ENCODE results near the gene TMEM41B. TPM values are rescaled to one million over a fixed set of nuclear protein-coding genes. Genes with fewer than 3 reads are reported as not detected.
A peak's percentile ranks its signal among the peaks of the same experiment; 100 is the strongest.
"Not testable (repeated sequence)": the region's sequence is repeated elsewhere in the genome, so short reads cannot be mapped to it uniquely, and the experiment has no call there.

TMEM41B gene
- polyA plus RNA-seq, 1 donor (not counting 4 experiments of a cell fraction or from before 2014, with no cell fraction given), result 69.3 TPM

GRCh38 chr11:9357041-9357440 lies 42.6 kb upstream of the TMEM41B start:
- Histone ChIP-seq H3K9ac (ENCODE audit: control insufficient read depth, extremely low read depth, insufficient read depth, low read length) (no peak overlapping the region), H3K4me1 (ENCODE audit: control insufficient read depth, extremely low read depth, insufficient read depth, low read length) (peaks cover 12% of the 10 kb centered on the region), H4K20me1 (ENCODE audit: control insufficient read depth, extremely low read depth, insufficient read depth, low read length) (no peaks in the 10 kb centered on the region), H3K79me2 (ENCODE audit: control insufficient read depth, insufficient read depth, low read length) (no peaks in the 10 kb centered on the region), H3K36me3 (ENCODE audit: control insufficient read depth in 2 of 2, extremely low read depth in 1 of 2, insufficient read depth in 2 of 2, low read length in 2 of 2) (no peaks in the 10 kb centered on the region), H2AFZ (ENCODE audit: control insufficient read depth, low read length) (no peak overlapping the region), H3K4me2 (ENCODE audit: control insufficient read depth, extremely low read depth, insufficient read depth, low read depth, low read length) (no peak overlapping the region), H3K4me3 (ENCODE audit: control insufficient read depth in 2 of 3, extremely low read depth in 1 of 3, insufficient read depth in 2 of 3, low read depth in 1 of 3, low read length in 3 of 3) (no peak overlapping the region), H3K9me3 (ENCODE audit: control insufficient read depth, low read depth, low read length) (no peaks in the 10 kb centered on the region), H3K27ac (ENCODE audit: control insufficient read depth, insufficient read depth, low read length) (peak overlapping the region; percentile 2), H3K27me3 (ENCODE audit: control insufficient read depth, extremely low read depth, insufficient read depth, low read length) (no peaks in the 10 kb centered on the region), H3K9me1 (ENCODE audit: control insufficient read depth, extremely low read depth, insufficient read depth, low read length) (no peaks in the 10 kb centered on the region)
- no peak for DNase-seq (ENCODE audit: low read depth, low spot score)
- TF ChIP-seq, protein P1, sequence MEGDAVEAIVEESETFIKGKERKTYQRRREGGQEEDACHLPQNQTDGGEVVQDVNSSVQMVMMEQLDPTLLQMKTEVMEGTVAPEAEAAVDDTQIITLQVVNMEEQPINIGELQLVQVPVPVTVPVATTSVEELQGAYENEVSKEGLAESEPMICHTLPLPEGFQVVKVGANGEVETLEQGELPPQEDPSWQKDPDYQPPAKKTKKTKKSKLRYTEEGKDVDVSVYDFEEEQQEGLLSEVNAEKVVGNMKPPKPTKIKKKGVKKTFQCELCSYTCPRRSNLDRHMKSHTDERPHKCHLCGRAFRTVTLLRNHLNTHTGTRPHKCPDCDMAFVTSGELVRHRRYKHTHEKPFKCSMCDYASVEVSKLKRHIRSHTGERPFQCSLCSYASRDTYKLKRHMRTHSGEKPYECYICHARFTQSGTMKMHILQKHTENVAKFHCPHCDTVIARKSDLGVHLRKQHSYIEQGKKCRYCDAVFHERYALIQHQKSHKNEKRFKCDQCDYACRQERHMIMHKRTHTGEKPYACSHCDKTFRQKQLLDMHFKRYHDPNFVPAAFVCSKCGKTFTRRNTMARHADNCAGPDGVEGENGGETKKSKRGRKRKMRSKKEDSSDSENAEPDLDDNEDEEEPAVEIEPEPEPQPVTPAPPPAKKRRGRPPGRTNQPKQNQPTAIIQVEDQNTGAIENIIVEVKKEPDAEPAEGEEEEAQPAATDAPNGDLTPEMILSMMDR (optimal IDR thresholded peaks at IDR 0.05 in 1 of 3, IDR thresholded peaks at IDR 0.05 in 1 of 3, conservative IDR thresholded peaks at IDR 0.05 in 1 of 3; ENCODE audit: extremely low read depth in 1 of 3, insufficient read depth in 2 of 3, low read length in 3 of 3), result no peak
- TF ChIP-seq EZH2 (IDR thresholded peaks at IDR 0.05; ENCODE audit: low read length), result no peak
- dilution Hi-C loops (cut with MboI; ENCODE audit: extremely low pct_ligation_motif_present, low sequenced_read_pairs), result no loop called here
- FAIRE-seq, result peak; percentile 20

DNA sequence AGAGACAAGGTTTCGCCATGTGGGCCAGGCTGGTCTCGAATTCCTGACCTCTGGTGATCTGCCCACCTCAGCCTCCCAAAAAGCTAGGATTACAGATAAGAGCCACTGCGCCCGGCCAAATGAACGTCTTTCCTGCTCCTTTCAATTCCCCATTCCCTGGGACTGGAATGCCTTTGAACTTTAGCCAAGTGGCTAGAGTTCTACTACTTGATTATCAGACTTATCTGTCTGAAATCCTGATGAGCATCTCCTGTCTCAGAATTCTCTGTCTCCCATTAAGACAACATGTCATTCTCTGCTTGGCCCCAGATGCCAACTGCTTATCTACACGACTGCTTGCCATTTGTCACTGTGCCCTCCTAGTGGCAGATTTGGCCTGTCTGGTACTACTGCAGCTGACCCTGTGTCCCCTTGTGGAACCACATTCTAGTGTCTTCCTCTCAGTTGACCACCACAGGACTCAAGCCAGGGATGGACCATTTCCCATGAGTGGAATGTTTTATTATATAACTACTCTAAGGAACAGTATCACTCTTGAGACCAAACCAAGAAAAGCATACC lies 37.0 kb upstream of the TMEM41B start:
- Histone ChIP-seq H3K79me2 (ENCODE audit: control insufficient read depth, insufficient read depth, low read length) (no peaks in the 10 kb centered on the region), H3K36me3 (ENCODE audit: control insufficient read depth in 2 of 2, extremely low read depth in 1 of 2, insufficient read depth in 2 of 2, low read length in 2 of 2) (no peaks in the 10 kb centered on the region), H3K27ac (ENCODE audit: control insufficient read depth, insufficient read depth, low read length) (peak overlapping the region; percentile 2), H3K9me1 (ENCODE audit: control insufficient read depth, extremely low read depth, insufficient read depth, low read length) (no peaks in the 10 kb centered on the region), H3K4me3 (ENCODE audit: control insufficient read depth in 2 of 3, extremely low read depth in 1 of 3, insufficient read depth in 2 of 3, low read depth in 1 of 3, low read length in 3 of 3) (no peak overlapping the region), H3K9me3 (ENCODE audit: control insufficient read depth, low read depth, low read length) (no peaks in the 10 kb centered on the region), H3K4me1 (ENCODE audit: control insufficient read depth, extremely low read depth, insufficient read depth, low read length) (peaks cover 5% of the 10 kb centered on the region), H3K27me3 (ENCODE audit: control insufficient read depth, extremely low read depth, insufficient read depth, low read length) (no peaks in the 10 kb centered on the region), H2AFZ (ENCODE audit: control insufficient read depth, low read length) (no peak overlapping the region), H4K20me1 (ENCODE audit: control insufficient read depth, extremely low read depth, insufficient read depth, low read length) (no peaks in the 10 kb centered on the region), H3K9ac (ENCODE audit: control insufficient read depth, extremely low read depth, insufficient read depth, low read length) (no peak overlapping the region), H3K4me2 (ENCODE audit: control insufficient read depth, extremely low read depth, insufficient read depth, low read depth, low read length) (no peak overlapping the region)
- dilution Hi-C loops (cut with MboI; ENCODE audit: extremely low pct_ligation_motif_present, low sequenced_read_pairs), result no loop called here
- DNase-seq (ENCODE audit: low read depth, low spot score), result no peak
- TF ChIP-seq, protein P1 (optimal IDR thresholded peaks at IDR 0.05 in 1 of 3, IDR thresholded peaks at IDR 0.05 in 1 of 3, conservative IDR thresholded peaks at IDR 0.05 in 1 of 3; ENCODE audit: extremely low read depth in 1 of 3, insufficient read depth in 2 of 3, low read length in 3 of 3), result no peak
- no peak for TF ChIP-seq EZH2 (IDR thresholded peaks at IDR 0.05; ENCODE audit: low read length)
- FAIRE-seq, result no peak

GRCh38 chr11:9347779-9348178 lies 33.4 kb upstream of the TMEM41B start:
- H3K9me1 ChIP-seq (ENCODE audit: control insufficient read depth, extremely low read depth, insufficient read depth, low read length); H3K9ac ChIP-seq (ENCODE audit: control insufficient read depth, extremely low read depth, insufficient read depth, low read length); dilution Hi-C loops (cut with MboI; ENCODE audit: extremely low pct_ligation_motif_present, low sequenced_read_pairs); H3K27ac ChIP-seq (ENCODE audit: control insufficient read depth, insufficient read depth, low read length); H3K4me3 ChIP-seq (ENCODE audit: control insufficient read depth in 2 of 3, extremely low read depth in 1 of 3, insufficient read depth in 2 of 3, low read depth in 1 of 3, low read length in 3 of 3); H3K4me1 ChIP-seq (ENCODE audit: control insufficient read depth, extremely low read depth, insufficient read depth, low read length); H3K9me3 ChIP-seq (ENCODE audit: control insufficient read depth, low read depth, low read length); FAIRE-seq; H3K27me3 ChIP-seq (ENCODE audit: control insufficient read depth, extremely low read depth, insufficient read depth, low read length); H2AFZ ChIP-seq (ENCODE audit: control insufficient read depth, low read length); DNase-seq (ENCODE audit: low read depth, low spot score); H3K4me2 ChIP-seq (ENCODE audit: control insufficient read depth, extremely low read depth, insufficient read depth, low read depth, low read length); H3K79me2 ChIP-seq (ENCODE audit: control insufficient read depth, insufficient read depth, low read length); H4K20me1 ChIP-seq (ENCODE audit: control insufficient read depth, extremely low read depth, insufficient read depth, low read length); H3K36me3 ChIP-seq (ENCODE audit: control insufficient read depth in 2 of 2, extremely low read depth in 1 of 2, insufficient read depth in 2 of 2, low read length in 2 of 2): not testable (repeated sequence)

All from keratinocyte (primary cell).